GM18951 (cell line): Measurements from ENCODE around the gene MIA3.
A peak's percentile ranks its signal among the peaks of the same experiment; 100 is the strongest.
"Not testable (repeated sequence)": the region's sequence is repeated elsewhere in the genome, so short reads cannot be mapped to it uniquely, and the experiment has no call there.

Source experiments
- POLR2A ChIP-seq: IDR thresholded peaks from 4 replicates; pipeline ENCODE4 v1.6.1; 2011; ENCODE audit warnings: mild to moderate bottlenecking; ENCODE audit not compliant: insufficient read length, insufficient read depth; ENCODE audit errors: extremely low read depth
- in situ Hi-C: fragments of 300-500 bp; cut with MboI; formaldehyde crosslinking; loops from one replicate; pipeline ENCODE4 v1.12.0; 2022; ENCODE audit warnings: low sequenced_read_pairs, mixed read lengths, inconsistent platforms; ENCODE audit not compliant: unreplicated experiment

MIA3 gene

GRCh38 chr1:222606757-222607156, 11.1 kb upstream of the MIA3 start:
- in situ Hi-C loops: no loop called here
- TF ChIP-seq POLR2A: no peak

- in situ Hi-C loops: not testable (repeated sequence)
Measured at GRCh38 chr1:222609111-222609510, 8.8 kb upstream of the MIA3 start.

- in situ Hi-C loops: no loop called here
- no peak for TF ChIP-seq POLR2A
Measured at GRCh38 chr1:222610728-222611127, 7.2 kb upstream of the MIA3 start.

- in situ Hi-C loops: no loop called here
- no peak for TF ChIP-seq POLR2A
Measured at GRCh38 chr1:222613627-222614026, 4.3 kb upstream of the MIA3 start.

- no peak for TF ChIP-seq POLR2A
- in situ Hi-C loops: no loop called here
Measured at GRCh38 chr1:222616525-222616924, 1.4 kb upstream of the MIA3 start.

GRCh38 chr1:222617367-222617951, 438 bp upstream of the MIA3 start:
- peak; percentile 56 for TF ChIP-seq POLR2A
- in situ Hi-C loops: no loop called here

GRCh38 chr1:222618880-222619596, 1.1 kb downstream of the MIA3 start:
- in situ Hi-C loops: no loop called here
- TF ChIP-seq POLR2A: no peak

- no peak for TF ChIP-seq POLR2A
- in situ Hi-C loops: no loop called here
Measured at GRCh38 chr1:222620566-222620965, 2.7 kb downstream of the MIA3 start.

GRCh38 chr1:222622765-222623164, 4.9 kb downstream of the MIA3 start:
- no peak for TF ChIP-seq POLR2A
- in situ Hi-C loops: no loop called here

- in situ Hi-C loops: no loop called here
- no peak for TF ChIP-seq POLR2A
Measured at GRCh38 chr1:222623458-222623857, 5.6 kb downstream of the MIA3 start.

- TF ChIP-seq POLR2A: no peak
- in situ Hi-C loops: no loop called here
Measured at GRCh38 chr1:222624214-222624613, 6.3 kb downstream of the MIA3 start.

GRCh38 chr1:222627232-222627631, 9.3 kb downstream of the MIA3 start:
- in situ Hi-C loops: no loop called here
- TF ChIP-seq POLR2A: no peak

- in situ Hi-C loops: loop anchor here (5.0 kb wide), 1 partner anchor 173 kb away; no protein-coding TSS in a partner anchor
- no peak for TF ChIP-seq POLR2A
Measured at GRCh38 chr1:222629921-222630535, 12.1 kb downstream of the MIA3 start.
